B cell (primary cell): ENCODE measurements around the gene SDR42E1.

Experiments
- EZH2 ChIP-seq: IDR thresholded peaks from 2 replicates; pipeline ENCODE4 v1.6.1; 2012; ENCODE audit warnings: borderline replicate concordance, low read depth, mild to moderate bottlenecking, moderate library complexity, low read length; ENCODE audit not compliant: insufficient read depth, poor library complexity, severe bottlenecking
- TF ChIP-seq, protein P1 (sequence below): fragments of 200-600 bp; IDR thresholded peaks from one replicate; pipeline ENCODE4 v1.8.0; 2022; ENCODE audit warnings: antibody characterized with exemption, mild to moderate bottlenecking

DNA sequence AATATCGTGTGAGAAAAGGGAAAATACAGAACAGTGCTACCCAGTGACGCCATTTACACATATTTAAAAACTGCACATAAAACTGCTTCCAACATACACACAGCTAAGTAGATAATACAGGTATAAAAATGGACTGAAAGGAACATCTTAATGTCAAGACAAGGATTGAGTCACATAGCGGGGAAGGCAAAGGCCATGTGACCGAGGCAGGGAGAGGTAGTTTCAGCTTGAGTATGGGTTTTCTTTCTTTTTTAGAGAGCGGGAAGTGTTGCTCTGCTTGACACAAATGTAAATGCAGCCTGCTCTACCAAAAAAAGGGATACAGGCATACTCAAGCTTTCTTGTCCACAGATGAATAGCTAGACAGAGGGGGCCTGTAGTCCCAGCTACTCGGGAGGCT lies 46.5 kb downstream of the SDR42E1 start:
- TF ChIP-seq, protein P1, sequence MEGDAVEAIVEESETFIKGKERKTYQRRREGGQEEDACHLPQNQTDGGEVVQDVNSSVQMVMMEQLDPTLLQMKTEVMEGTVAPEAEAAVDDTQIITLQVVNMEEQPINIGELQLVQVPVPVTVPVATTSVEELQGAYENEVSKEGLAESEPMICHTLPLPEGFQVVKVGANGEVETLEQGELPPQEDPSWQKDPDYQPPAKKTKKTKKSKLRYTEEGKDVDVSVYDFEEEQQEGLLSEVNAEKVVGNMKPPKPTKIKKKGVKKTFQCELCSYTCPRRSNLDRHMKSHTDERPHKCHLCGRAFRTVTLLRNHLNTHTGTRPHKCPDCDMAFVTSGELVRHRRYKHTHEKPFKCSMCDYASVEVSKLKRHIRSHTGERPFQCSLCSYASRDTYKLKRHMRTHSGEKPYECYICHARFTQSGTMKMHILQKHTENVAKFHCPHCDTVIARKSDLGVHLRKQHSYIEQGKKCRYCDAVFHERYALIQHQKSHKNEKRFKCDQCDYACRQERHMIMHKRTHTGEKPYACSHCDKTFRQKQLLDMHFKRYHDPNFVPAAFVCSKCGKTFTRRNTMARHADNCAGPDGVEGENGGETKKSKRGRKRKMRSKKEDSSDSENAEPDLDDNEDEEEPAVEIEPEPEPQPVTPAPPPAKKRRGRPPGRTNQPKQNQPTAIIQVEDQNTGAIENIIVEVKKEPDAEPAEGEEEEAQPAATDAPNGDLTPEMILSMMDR = no peak
- TF ChIP-seq EZH2 = no peak
